ENCODE results near the gene SPEN.

DNA sequence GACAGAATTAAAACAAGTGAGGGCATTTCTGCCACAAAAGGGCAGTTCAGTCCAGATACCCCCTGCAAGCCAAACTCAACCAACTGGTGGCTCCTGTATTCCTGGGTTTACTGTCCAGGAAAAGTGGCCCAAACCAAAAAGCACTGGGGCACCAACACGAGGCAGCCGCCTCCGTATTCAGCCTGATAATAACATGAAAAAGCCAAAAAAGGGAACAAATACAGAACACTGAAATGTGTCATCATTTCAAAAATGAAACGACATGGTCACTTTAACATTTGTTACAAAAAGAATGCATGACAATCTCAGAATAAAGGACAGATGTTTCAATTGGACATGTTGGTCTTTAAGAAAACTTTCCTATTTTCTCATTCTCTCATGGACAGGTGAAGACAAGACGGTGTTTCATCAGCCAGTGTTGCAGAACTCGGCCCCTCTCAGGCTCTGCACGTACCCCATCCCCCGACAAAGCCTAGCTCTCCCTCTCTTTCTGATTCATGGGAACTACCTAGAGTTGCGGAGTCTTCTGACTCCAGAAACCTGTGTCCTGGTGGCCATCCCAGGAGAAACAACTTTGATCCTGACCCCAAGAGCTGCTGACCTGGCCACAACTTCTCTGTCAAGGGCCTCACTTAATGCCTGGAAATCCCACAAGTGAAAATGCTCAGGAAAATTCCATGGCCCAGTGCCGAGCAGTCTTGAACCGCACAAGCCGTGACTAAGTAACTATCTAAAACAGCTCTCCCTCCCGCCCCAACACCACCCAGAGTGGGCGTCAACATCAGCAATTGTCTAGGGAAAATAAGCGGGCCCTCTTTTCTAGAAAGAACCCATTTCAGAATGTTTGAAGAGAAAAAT, 101.3 kb downstream of the SPEN start:
- TF ChIP-seq RAD21 (IDR thresholded peaks at IDR 0.05; ENCODE audit: low read depth) (no peak), TAF1 (IDR thresholded peaks at IDR 0.05; ENCODE audit: low read depth) (no peak), TEAD4 (IDR thresholded peaks at IDR 0.05) (no peak), ZBTB7A (IDR thresholded peaks at IDR 0.05; ENCODE audit: low read depth) (no peak), CREB1 (IDR thresholded peaks at IDR 0.05; ENCODE audit: low read depth) (no peak), FOXM1 (IDR thresholded peaks at IDR 0.05; ENCODE audit: borderline replicate concordance, low read depth) (no peak), EP300 (IDR thresholded peaks at IDR 0.05; ENCODE audit: borderline replicate concordance) (no peak)
- TF ChIP-seq, protein P1, sequence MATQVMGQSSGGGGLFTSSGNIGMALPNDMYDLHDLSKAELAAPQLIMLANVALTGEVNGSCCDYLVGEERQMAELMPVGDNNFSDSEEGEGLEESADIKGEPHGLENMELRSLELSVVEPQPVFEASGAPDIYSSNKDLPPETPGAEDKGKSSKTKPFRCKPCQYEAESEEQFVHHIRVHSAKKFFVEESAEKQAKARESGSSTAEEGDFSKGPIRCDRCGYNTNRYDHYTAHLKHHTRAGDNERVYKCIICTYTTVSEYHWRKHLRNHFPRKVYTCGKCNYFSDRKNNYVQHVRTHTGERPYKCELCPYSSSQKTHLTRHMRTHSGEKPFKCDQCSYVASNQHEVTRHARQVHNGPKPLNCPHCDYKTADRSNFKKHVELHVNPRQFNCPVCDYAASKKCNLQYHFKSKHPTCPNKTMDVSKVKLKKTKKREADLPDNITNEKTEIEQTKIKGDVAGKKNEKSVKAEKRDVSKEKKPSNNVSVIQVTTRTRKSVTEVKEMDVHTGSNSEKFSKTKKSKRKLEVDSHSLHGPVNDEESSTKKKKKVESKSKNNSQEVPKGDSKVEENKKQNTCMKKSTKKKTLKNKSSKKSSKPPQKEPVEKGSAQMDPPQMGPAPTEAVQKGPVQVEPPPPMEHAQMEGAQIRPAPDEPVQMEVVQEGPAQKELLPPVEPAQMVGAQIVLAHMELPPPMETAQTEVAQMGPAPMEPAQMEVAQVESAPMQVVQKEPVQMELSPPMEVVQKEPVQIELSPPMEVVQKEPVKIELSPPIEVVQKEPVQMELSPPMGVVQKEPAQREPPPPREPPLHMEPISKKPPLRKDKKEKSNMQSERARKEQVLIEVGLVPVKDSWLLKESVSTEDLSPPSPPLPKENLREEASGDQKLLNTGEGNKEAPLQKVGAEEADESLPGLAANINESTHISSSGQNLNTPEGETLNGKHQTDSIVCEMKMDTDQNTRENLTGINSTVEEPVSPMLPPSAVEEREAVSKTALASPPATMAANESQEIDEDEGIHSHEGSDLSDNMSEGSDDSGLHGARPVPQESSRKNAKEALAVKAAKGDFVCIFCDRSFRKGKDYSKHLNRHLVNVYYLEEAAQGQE (IDR thresholded peaks at IDR 0.05; ENCODE audit: low read depth): no peak

Measured in Ishikawa (cell line).